Body of pancreas (tissue), 4 donors: ENCODE measurements around the gene CNIH2. TPM values are rescaled to one million over a fixed set of nuclear protein-coding genes. Genes with fewer than 3 reads are reported as not detected.

Source experiments
- ATAC-seq: fragments of 150-250 bp; one replicate; pipeline ENCODE4 v1.9.1; 2016
- DNase-seq, 4 donors: peaks; one replicate each; pipeline ENCODE4 v3.0.0-alpha.2; 2019
- H3K27ac ChIP-seq, 4 donors: fragments of 200-600 bp; sonication (generic); 1 replicate in 3 of 4; 2 replicates in 1 of 4; pipeline versions ENCODE4 v1.5.1 to v1.6.1; 2016 to 2019; ENCODE audit warnings: mild to moderate bottlenecking in 1 of 4, mixed read lengths in 1 of 4, moderate library complexity in 1 of 4
- H3K27me3 ChIP-seq, 2 donors: fragments of 200-600 bp; sonication (generic); one replicate each; pipeline ENCODE4 v1.6.0; 2016; ENCODE audit warnings: mild to moderate bottlenecking in 1 of 2
- H3K36me3 ChIP-seq, 2 donors: fragments of 200-600 bp; sonication (generic); replicated peaks in 1 of 2; 2 replicates each; pipeline ENCODE4 v1.5.1; 2016; ENCODE audit warnings: low read depth in 2 of 2; ENCODE audit not compliant: insufficient read depth in 1 of 2
- H3K4me1 ChIP-seq: fragments of 200-600 bp; sonication (generic); one replicate; pipeline ENCODE4 v1.6.0; 2016
- H3K4me3 ChIP-seq, 2 donors: fragments of 200-600 bp; sonication (generic); 1 replicate in 1 of 2; 2 replicates in 1 of 2; pipeline ENCODE4 v1.5.1; 2016 to 2019
- H3K9me3 ChIP-seq, 3 donors: fragments of 200-600 bp; sonication (generic); 1 replicate in 2 of 3; 2 replicates in 1 of 3; pipeline ENCODE4 v1.5.1; 2016
- POLR2A ChIP-seq, 3 donors: fragments of 450-650 bp; IDR thresholded peaks; one replicate each; pipeline ENCODE4 v1.6.1; 2016; ENCODE audit warnings: antibody characterized with exemption in 3 of 3, mild to moderate bottlenecking in 2 of 3
- WGBS, 2 donors: methylation state at CpG; one replicate each; pipeline ENCODE4 v1.1.5; 2017; 5-methylcytosine and 5-hydroxymethylcytosine counted together
- intact Hi-C: fragments of 100-400 bp; cut with DNase I; formaldehyde crosslinking; loops from one replicate; pipeline ENCODE4 v1.15.1; 2023
- total RNA-seq, 2 donors: library from RNA; depleted of rRNA; stranded (reverse); fragments of >200 nt; gene quantifications; one replicate each; pipeline ENCODE4 v1.1.0, GENCODE V29; 2016
- TF ChIP-seq, protein P1 (sequence below), 7 experiments: fragments of 450-650 bp in 4 of 7; fragments of 200-600 bp in 3 of 7; sonication (generic) in 3 of 7; IDR thresholded peaks; one replicate each; pipeline ENCODE4 v1.5.1; 2016 to 2019; ENCODE audit warnings: antibody characterized with exemption in 7 of 7

Gene CNIH2
- total RNA-seq, 2 donors from 2014 or later: 3.6 to 4.6 TPM

DNA sequence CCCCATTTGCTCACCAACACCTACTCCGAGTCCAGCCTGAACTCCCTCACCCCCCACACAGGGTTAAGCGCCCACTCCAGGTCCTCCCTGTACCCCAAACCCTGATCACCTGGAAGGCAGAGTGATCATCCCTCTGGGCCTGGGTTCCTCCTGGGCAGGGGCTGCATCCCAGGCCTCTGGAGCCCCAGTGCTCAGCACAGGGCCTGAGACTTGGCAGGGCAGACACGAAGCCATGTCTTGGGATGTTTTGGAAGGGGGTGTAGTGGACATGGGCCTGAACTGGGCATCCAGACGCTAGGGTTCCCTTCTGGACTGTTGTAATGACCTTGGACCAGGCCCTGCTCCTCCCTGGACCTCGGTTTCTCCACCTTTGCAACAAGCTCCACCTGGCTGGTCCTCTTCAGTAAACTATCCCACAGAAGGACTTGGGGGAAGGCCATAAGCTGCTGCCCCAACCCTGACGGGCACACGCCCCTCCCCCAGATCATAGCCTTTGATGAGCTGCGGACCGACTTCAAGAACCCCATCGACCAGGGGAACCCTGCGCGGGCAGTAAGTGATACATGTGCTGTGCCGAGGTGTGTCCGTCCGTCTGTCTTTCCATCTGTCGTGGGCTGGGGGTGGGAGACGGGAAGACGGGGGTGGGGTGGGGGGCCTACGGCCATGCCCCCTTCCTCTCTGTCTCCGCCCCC is 3.9 kb downstream of the CNIH2 start:
- TF ChIP-seq POLR2A (IDR thresholded peaks at IDR 0.05): no peak
- TF ChIP-seq, protein P1, sequence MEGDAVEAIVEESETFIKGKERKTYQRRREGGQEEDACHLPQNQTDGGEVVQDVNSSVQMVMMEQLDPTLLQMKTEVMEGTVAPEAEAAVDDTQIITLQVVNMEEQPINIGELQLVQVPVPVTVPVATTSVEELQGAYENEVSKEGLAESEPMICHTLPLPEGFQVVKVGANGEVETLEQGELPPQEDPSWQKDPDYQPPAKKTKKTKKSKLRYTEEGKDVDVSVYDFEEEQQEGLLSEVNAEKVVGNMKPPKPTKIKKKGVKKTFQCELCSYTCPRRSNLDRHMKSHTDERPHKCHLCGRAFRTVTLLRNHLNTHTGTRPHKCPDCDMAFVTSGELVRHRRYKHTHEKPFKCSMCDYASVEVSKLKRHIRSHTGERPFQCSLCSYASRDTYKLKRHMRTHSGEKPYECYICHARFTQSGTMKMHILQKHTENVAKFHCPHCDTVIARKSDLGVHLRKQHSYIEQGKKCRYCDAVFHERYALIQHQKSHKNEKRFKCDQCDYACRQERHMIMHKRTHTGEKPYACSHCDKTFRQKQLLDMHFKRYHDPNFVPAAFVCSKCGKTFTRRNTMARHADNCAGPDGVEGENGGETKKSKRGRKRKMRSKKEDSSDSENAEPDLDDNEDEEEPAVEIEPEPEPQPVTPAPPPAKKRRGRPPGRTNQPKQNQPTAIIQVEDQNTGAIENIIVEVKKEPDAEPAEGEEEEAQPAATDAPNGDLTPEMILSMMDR (IDR thresholded peaks at IDR 0.05): no peak
- 21 to 51% methylated on average over 4 to 19 of the region's 20 CpGs for WGBS, 2 donors
- intact Hi-C loops: no loop called here
- Histone ChIP-seq H3K36me3 (peaks cover 0 to 2% of the 10 kb centered on the region in 2 donors), H3K4me1 (peaks cover 17% of the 10 kb centered on the region), H3K4me3 (no peak overlapping the region), H3K27me3 (no peaks in the 10 kb centered on the region), H3K27ac (peak overlapping the region in 1 of 4 donors; percentile 43), H3K9me3 (no peaks in the 10 kb centered on the region)
- ATAC-seq (no peak), DNase-seq (no peak)

DNA sequence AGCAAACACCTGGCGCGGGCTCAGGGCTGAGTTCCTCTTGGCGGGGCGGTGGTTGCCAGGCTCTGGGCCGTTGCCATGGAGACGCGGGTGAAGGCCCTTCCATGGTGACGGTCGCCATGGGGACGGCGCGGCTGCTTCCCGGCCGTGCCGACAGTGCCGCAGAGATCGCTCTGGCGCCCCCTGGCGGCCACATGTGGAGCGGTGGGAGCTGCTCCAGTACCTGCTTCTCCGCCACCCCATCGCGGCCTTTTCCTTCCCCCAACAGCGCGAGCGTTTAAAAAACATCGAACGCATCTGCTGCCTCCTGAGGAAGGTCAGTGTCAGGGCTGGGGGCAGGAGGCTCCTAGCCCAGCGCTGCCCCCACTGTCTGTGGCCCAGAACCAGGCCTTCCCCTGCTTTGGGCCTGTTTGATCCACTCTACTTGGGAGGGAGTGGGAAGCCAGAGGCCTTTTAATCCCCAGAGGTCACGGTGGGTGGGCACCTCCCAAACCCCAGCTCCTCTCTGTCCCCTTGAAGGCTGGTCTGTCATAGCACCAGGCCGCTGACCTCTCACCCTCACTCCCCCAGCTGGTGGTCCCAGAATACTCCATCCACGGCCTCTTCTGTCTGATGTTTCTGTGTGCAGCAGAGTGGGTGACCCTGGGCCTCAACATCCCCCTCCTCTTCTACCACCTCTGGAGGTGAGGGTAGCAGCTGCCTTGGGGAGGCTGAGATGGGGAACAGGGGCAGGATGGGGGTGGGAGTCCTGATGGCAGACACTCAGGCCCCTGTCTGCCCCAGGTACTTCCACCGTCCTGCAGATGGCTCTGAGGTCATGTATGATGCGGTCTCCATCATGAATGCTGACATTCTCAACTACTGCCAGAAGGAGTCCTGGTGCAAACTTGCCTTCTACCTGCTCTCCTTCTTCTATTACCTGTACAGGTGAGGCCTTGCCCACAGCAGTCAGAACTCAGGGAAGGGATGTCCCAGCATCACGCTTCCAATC is 4.8 kb downstream of the CNIH2 start:
- WGBS, 2 donors: 13 to 72% methylated on average over 6 to 35 of the region's 35 CpGs
- peak; percentile 99 to 100 (median 100) for DNase-seq
- H3K27ac ChIP-seq: peak overlapping the region in 2 of 4 donors; percentile 1 to 51

DNA sequence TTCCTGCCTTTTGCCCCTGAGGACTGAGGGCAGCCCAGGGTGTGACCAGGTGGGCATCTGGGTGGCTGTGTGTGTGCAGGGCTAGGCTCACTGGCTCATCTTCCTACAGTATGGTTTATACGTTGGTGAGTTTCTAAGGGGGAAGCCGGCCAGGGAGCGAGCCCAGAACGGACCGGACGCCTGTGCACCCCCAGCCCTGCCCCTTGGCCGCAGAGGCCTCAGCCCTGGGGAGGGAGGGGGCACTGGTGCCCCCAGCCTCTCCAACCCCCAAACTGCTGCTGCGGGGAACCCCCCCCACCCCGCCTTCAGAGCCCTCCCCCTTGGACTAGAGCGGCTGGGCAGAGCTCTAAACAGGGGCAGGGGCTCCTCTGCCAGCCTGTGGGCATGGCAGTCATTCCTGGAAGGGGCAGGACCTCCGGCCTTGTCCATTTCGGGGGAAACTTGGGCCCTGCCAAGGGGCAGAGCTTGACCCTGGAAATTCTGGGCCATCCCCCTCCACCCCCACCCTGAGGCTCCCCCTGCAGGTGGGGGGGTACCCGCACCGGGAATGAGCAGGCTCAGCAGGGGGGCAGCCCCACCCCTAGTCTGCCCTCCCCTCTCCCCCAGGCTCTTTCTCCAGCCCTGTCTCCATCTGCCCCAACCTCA is 5.6 kb downstream of the CNIH2 start:
- no peak for ATAC-seq
- peaks cover 0 to 2% of the 10 kb centered on the region in 2 donors for H3K36me3 ChIP-seq
- peaks cover 23% of the 10 kb centered on the region for H3K4me1 ChIP-seq
- no peak overlapping the region for H3K27ac ChIP-seq
- no peak for DNase-seq
- intact Hi-C loops: no loop called here
- no peaks in the 10 kb centered on the region for H3K27me3 ChIP-seq
- 67 to 85% methylated on average over 1 to 12 of the region's 14 CpGs for WGBS, 2 donors
- TF ChIP-seq, protein P1 (IDR thresholded peaks at IDR 0.05): no peak
- no peak for TF ChIP-seq POLR2A (IDR thresholded peaks at IDR 0.05)
- no peaks in the 10 kb centered on the region for H3K9me3 ChIP-seq
- no peak overlapping the region for H3K4me3 ChIP-seq

More for the DNA sequence above, 4.8 kb downstream of the CNIH2 start:
- no peak for TF ChIP-seq POLR2A (IDR thresholded peaks at IDR 0.05)
- TF ChIP-seq, protein P1 (IDR thresholded peaks at IDR 0.05): peak; percentile 97 to 100 (median 98)
- Histone ChIP-seq H3K27me3 (no peaks in the 10 kb centered on the region), H3K9me3 (no peaks in the 10 kb centered on the region), H3K36me3 (peaks cover 0 to 2% of the 10 kb centered on the region in 2 donors), H3K4me3 (no peak overlapping the region), H3K4me1 (peaks cover 18% of the 10 kb centered on the region)
- ATAC-seq: peak; percentile 88
- intact Hi-C loops: no loop called here

DNA sequence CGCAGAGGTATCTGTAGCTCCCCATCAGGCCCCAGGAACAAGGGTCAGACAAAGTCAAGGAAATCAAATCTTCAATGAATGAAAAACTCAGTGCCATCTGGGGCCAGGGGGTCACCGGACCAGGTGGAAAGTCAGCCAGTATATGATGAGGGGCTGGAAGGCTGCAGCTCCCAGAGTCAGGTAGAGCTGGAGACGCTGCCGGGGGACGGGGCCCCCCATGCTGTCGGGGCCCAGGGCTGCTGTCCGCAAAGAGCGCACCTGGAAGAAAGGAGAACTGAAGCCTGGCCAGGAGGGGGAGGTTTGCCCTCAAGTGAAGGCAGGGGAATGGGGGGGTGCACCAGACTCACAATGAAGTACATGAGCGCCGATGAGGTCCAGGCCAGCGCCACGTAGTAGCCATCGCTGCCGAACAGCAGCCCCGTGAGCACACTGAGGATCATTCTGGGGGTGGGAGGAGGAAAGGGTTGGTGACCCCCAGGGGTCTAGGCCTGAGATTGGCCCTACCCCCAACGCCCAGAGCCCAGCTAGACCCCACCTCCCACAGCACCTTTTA is 6.6 kb downstream of the CNIH2 start:
- no peak for ATAC-seq
- intact Hi-C loops: no loop called here
- Histone ChIP-seq H3K36me3 (peaks cover 0 to 2% of the 10 kb centered on the region in 2 donors), H3K27me3 (no peaks in the 10 kb centered on the region), H3K4me3 (no peak overlapping the region), H3K4me1 (peaks cover 24% of the 10 kb centered on the region), H3K27ac (no peak overlapping the region), H3K9me3 (no peaks in the 10 kb centered on the region)
- 93 to 95% methylated on average over 10 to 16 of the region's 16 CpGs for WGBS, 2 donors
- no peak for DNase-seq
- no peak for TF ChIP-seq POLR2A (IDR thresholded peaks at IDR 0.05)
- TF ChIP-seq, protein P1 (IDR thresholded peaks at IDR 0.05): no peak
